CD4-positive, CD25-positive, alpha-beta regulatory T cell (primary cell): ENCODE data around the gene TMEM169. TPM values are rescaled to one million over a fixed set of nuclear protein-coding genes. Genes with fewer than 3 reads are reported as not detected.

ENCODE experiments used
- ATAC-seq, 2 donors: fragments of 150-1000 bp; cut with Tn5 transposase; one replicate each; pipeline ENCODE4 v1.10.0; 2021; ENCODE audit warnings: low read depth in 2 of 2, moderate number of reproducible peaks in 2 of 2, moderate library complexity in 1 of 2
- DNase-seq, 3 donors: peaks; one replicate each; pipeline versions ENCODE4 v3.0.0 to v3.0.0-alpha.2; 2012 to 2022; ENCODE audit warnings: mixed read lengths in 1 of 3
- H3K27ac ChIP-seq: one replicate; pipeline ENCODE4 v1.7.0; 2013; ENCODE audit warnings: mild to moderate bottlenecking, low read length; ENCODE audit not compliant: insufficient read depth, poor library complexity, severe bottlenecking
- H3K27me3 ChIP-seq: one replicate; pipeline ENCODE4 v1.7.0; 2013; ENCODE audit warnings: low read length; ENCODE audit not compliant: control insufficient read depth, insufficient read depth
- H3K36me3 ChIP-seq: one replicate; pipeline ENCODE4 v1.7.0; 2013; ENCODE audit warnings: mild to moderate bottlenecking, low read length, moderate library complexity; ENCODE audit not compliant: control insufficient read depth, insufficient read depth
- H3K4me1 ChIP-seq: 2 replicates; pipeline ENCODE4 v1.7.0; 2013; ENCODE audit warnings: mild to moderate bottlenecking, low read length; ENCODE audit not compliant: insufficient read depth, control insufficient read depth, poor library complexity, severe bottlenecking
- H3K4me3 ChIP-seq: one replicate; pipeline ENCODE4 v1.7.0; 2013; ENCODE audit warnings: low read depth, mild to moderate bottlenecking, low read length, moderate library complexity
- H3K9me3 ChIP-seq, 2 experiments: 1 replicate in 1 of 2; 2 replicates in 1 of 2; pipeline ENCODE4 v1.7.0; 2013; ENCODE audit warnings: low read length in 2 of 2, mild to moderate bottlenecking in 1 of 2, moderate library complexity in 1 of 2; ENCODE audit not compliant: control insufficient read depth in 2 of 2
- H3K27ac Mint-ChIP-seq, 3 donors: one replicate each; pipeline ENCODE4 v1.8.0; 2020 to 2022; ENCODE audit warnings: mild to moderate bottlenecking in 3 of 3, mixed read lengths in 3 of 3, moderate library complexity in 2 of 3
- H3K27me3 Mint-ChIP-seq: one replicate; pipeline ENCODE4 v1.8.0; 2022; ENCODE audit warnings: mild to moderate bottlenecking, mixed read lengths
- H3K36me3 Mint-ChIP-seq: one replicate; pipeline ENCODE4 v1.8.0; 2020; ENCODE audit warnings: mixed read lengths
- H3K4me1 Mint-ChIP-seq, 4 donors: one replicate each; pipeline ENCODE4 v1.8.0; 2020 to 2022; ENCODE audit warnings: mixed read lengths in 4 of 4, mild to moderate bottlenecking in 1 of 4
- H3K4me3 Mint-ChIP-seq, 4 donors: one replicate each; pipeline ENCODE4 v1.8.0; 2020 to 2022; ENCODE audit warnings: mild to moderate bottlenecking in 4 of 4, mixed read lengths in 4 of 4, moderate library complexity in 3 of 4
- H3K9me3 Mint-ChIP-seq, 7 donors: one replicate each; pipeline ENCODE4 v1.8.0; 2020 to 2022; ENCODE audit warnings: mixed read lengths in 7 of 7, mild to moderate bottlenecking in 3 of 7, moderate library complexity in 2 of 7
- polyA plus RNA-seq, 4 donors: library from polyadenylated mRNA; unstranded; fragments of 300-500 nt; fragmentation: Illumina TruSeq; gene quantifications; one replicate each; pipeline ENCODE4 v1.2.3, GENCODE V29; 2021
- total RNA-seq: library from RNA; stranded (reverse); gene quantifications from one replicate; pipeline ENCODE4 v1.2.3, GENCODE V29; 2022

Gene TMEM169
- total and polyA plus RNA-seq, 5 donors from 2014 or later = 4.6 to 12.8 (median 8.0) TPM

DNA sequence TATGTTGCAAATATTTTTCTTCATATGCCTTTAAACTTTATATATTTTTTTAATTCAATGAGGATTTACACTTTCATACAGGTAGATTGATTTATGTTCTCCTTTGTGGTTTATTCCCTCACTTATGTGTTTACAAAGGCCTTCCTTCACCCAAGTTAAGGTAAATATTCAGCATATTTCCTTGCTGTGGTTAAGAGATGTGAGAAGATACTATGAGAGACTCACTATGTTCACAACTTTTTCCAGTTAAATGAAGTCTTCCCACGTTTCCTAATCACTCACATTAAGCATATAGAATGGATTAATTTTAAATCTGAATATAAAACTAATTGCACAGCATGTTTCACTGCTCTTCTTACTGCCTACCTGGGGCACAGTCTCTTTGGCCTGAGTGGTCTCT, 707 bp upstream of the TMEM169 start:
- Histone ChIP-seq H3K4me1 (peaks cover 57% of the 10 kb centered on the region), H3K4me3 (peak overlapping the region; percentile 88), H3K27ac (peak overlapping the region; percentile 82), H3K9me3 (no peaks in the 10 kb centered on the region), H3K36me3 (no peaks in the 10 kb centered on the region), H3K27me3 (no peaks in the 10 kb centered on the region)
- ATAC-seq = no peak
- Mint-ChIP-seq H3K36me3 (no peaks in the 10 kb centered on the region), H3K9me3 (no peaks in the 10 kb centered on the region), H3K4me1 (peaks cover 22 to 75% (median 47%) of the 10 kb centered on the region in 4 donors), H3K4me3 (peak overlapping the region; percentile 86 to 100 (median 98)), H3K27me3 (no peaks in the 10 kb centered on the region), H3K27ac (peak overlapping the region; percentile 89 to 99 (median 90))
- no peak for DNase-seq

DNA sequence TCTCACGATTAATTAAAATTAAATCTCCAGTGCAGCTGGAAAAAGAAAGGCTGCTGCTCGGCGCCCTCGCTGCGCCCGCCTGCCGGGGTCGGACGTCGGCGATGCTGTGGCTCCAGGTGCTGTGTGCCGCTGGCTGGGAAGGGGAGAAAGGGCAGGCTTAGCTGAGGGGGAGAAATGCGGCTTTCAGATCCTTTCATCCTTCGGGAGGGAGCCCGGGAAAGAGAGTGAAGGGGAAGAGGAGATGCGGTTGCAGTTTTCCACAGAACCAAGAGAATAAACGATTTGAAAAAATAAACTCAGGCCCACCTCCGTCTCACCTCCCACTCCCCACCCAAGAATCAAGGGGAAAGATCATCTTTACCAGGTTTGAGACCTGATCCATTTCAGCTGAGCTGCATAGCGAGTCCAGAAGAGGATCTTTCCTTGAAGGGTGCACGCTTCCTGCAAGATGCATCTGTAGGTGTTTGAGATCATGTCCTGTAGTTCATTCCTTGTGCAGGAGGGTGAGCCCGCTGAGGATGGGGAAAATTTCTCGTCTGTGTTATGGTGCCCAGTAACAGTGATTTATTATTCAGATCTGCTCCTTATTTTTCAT, 495 bp downstream of the TMEM169 start:
- peaks cover 5% of the 10 kb centered on the region for H3K36me3 Mint-ChIP-seq
- Histone ChIP-seq H3K27me3 (no peaks in the 10 kb centered on the region), H3K4me3 (peak overlapping the region; percentile 94), H3K36me3 (no peaks in the 10 kb centered on the region), H3K9me3 (no peaks in the 10 kb centered on the region), H3K4me1 (peaks cover 61% of the 10 kb centered on the region), H3K27ac (peak overlapping the region; percentile 82)
- ATAC-seq (peak; percentile 3), DNase-seq (peak in 1 of 3 donors; percentile 23)
- peak overlapping the region; percentile 89 to 99 (median 90) for H3K27ac Mint-ChIP-seq
- H3K4me3 Mint-ChIP-seq = peak overlapping the region; percentile 86 to 100 (median 98)
- no peaks in the 10 kb centered on the region for H3K27me3 Mint-ChIP-seq
- H3K9me3 Mint-ChIP-seq = no peaks in the 10 kb centered on the region
- peaks cover 30 to 82% (median 55%) of the 10 kb centered on the region in 4 donors for H3K4me1 Mint-ChIP-seq

DNA sequence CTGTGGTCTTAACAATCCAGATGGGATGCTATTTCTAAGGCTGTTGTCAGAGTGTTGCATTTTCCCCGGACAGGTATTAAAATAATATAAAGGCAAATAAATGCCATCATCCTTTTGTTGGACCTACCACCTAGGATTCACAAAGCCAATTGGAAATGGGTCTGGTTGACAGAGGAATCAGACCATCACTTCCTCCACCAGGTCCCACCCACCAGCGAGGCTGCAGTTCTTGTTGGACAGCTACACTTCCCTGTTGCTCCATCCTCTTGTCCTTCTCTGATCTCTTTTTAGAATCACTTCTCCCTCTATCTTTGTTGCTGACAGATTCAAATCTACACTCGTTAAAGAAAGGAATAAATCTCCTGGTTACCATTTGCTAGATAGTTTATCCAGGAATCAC, 1.1 kb downstream of the TMEM169 start:
- peak overlapping the region; percentile 94 for H3K4me3 ChIP-seq
- H3K4me1 Mint-ChIP-seq = peaks cover 33 to 85% (median 59%) of the 10 kb centered on the region in 4 donors

DNA sequence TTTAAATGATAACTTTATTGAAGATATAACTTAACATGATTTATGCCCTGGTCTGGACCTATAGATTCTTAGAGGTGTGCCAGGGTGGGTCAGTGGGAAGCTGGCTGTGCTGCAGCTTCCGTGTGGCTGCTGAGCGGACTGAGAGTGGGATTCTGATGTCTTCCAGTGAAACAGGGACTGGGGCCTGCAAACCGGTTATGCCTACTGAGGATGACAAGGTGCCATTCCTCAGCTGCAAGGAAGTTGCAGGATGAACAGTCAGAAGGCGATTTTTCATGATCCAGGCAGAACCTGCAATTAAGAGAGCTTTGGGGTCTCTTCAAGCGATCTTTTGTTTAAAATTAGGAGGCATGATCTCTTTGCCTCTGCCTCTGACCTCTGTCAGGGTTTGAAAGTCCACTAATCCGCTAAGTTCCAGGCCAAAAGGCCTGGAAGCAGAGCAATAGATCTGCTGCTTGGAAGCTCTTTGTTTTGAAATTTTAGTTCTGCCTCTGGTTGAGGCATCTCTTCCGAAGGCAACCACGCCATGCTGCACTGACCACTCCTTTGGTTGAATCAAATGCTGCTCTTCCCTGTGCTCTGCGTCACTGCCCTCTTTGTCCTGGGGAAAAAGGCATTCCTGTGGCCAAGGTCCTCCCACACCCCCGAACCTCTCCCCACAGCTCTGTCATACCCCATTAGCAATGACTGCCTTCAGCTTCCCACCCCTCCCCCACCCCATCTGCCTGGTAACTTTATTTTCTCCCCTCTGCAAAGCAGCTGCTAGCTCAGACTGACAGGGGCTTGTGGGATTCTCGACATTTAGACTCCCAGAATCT, 2.0 kb downstream of the TMEM169 start:
- no peaks in the 10 kb centered on the region for H3K9me3 Mint-ChIP-seq
- no peaks in the 10 kb centered on the region for H3K9me3 ChIP-seq
- peaks cover 34 to 79% (median 60%) of the 10 kb centered on the region in 4 donors for H3K4me1 Mint-ChIP-seq
- ATAC-seq (no peak), DNase-seq (no peak)
- H3K4me3 Mint-ChIP-seq = peak overlapping the region; percentile 86 to 100 (median 98)
- H3K27me3 Mint-ChIP-seq = no peaks in the 10 kb centered on the region
- H3K36me3 Mint-ChIP-seq = peaks cover 5% of the 10 kb centered on the region
- H3K4me3 ChIP-seq = peak overlapping the region; percentile 94
- peak overlapping the region; percentile 89 to 99 (median 90) for H3K27ac Mint-ChIP-seq
- H3K27ac ChIP-seq = peak overlapping the region; percentile 82
- H3K36me3 ChIP-seq = no peaks in the 10 kb centered on the region
- H3K27me3 ChIP-seq = no peaks in the 10 kb centered on the region
- H3K4me1 ChIP-seq = peaks cover 61% of the 10 kb centered on the region

More for the DNA sequence above, 1.1 kb downstream of the TMEM169 start:
- DNase-seq (peak in 2 of 3 donors; percentile 8 to 45), ATAC-seq (no peak)
- Histone ChIP-seq H3K36me3 (no peaks in the 10 kb centered on the region), H3K9me3 (no peaks in the 10 kb centered on the region), H3K27me3 (no peaks in the 10 kb centered on the region), H3K27ac (peak overlapping the region; percentile 82), H3K4me1 (peaks cover 61% of the 10 kb centered on the region)
- peak overlapping the region; percentile 86 to 100 (median 98) for H3K4me3 Mint-ChIP-seq
- H3K9me3 Mint-ChIP-seq = no peaks in the 10 kb centered on the region
- no peaks in the 10 kb centered on the region for H3K27me3 Mint-ChIP-seq
- peak overlapping the region; percentile 89 to 99 (median 90) for H3K27ac Mint-ChIP-seq
- peaks cover 5% of the 10 kb centered on the region for H3K36me3 Mint-ChIP-seq

DNA sequence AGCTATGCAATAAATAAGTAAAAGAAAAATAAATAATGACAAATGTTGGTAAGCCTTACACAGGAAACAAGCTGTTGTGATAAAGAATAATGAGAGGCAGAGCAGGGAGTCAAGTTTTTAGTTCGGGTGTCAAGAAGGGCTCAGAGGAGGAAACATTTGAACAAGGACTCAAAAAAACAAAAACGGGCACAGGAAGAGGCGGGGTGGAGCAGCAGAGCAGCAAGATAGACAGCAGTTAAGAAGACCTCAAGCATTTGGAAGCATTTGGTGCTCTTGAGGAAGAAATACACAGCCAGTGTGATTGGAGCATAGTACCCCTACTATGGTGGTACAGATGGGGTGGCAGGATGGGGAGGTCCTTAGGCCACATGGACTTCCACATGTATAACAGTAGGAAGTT, 2.8 kb downstream of the TMEM169 start:
- Histone ChIP-seq H3K9me3 (no peaks in the 10 kb centered on the region), H3K27ac (peak overlapping the region; percentile 82), H3K36me3 (no peaks in the 10 kb centered on the region), H3K4me3 (peak overlapping the region; percentile 94), H3K27me3 (no peaks in the 10 kb centered on the region), H3K4me1 (peaks cover 56% of the 10 kb centered on the region)
- peaks cover 38 to 77% (median 61%) of the 10 kb centered on the region in 4 donors for H3K4me1 Mint-ChIP-seq
- no peaks in the 10 kb centered on the region for H3K27me3 Mint-ChIP-seq
- peak; percentile 36 to 53 for ATAC-seq
- peaks cover 9% of the 10 kb centered on the region for H3K36me3 Mint-ChIP-seq
- peak overlapping the region; percentile 86 to 100 (median 98) for H3K4me3 Mint-ChIP-seq
- DNase-seq = peak in 2 of 3 donors; percentile 51 to 89
- H3K27ac Mint-ChIP-seq = peak overlapping the region; percentile 89 to 98 (median 90)
- H3K9me3 Mint-ChIP-seq = no peaks in the 10 kb centered on the region

DNA sequence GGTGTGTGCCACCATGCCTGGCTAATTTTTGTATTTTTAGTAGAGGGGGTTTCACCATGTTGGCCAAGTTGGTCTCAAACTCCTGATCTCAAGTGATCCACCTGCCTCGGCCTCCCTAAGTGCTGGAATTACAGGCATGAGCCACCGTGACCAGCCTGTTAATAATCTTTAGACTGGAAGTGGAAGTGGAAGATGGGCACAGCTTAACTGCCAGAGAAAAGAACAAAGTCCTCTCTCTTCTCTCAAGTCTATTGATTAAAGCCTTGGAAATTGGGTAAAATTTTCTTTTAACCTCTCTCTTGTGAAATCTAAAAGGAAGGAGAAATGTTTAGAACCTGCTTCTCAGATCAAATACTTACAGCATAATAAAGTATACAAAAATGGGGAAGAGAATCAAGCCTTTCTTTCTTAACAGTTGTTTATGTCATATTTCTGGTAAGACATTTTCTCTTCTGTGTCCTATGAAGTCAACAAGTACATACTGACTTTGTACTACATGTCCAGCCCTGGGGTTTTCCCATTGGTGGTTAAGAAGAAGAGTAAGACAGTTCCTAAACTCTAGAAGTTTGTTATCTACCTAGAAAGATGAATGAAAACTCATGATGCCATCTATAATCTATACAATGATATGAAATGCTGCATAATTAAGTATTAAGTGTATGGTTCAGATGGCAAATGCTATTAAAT, 4.6 kb downstream of the TMEM169 start:
- peaks cover 20% of the 10 kb centered on the region for H3K36me3 Mint-ChIP-seq

GRCh38 chr2:216090369-216090786, 8.7 kb downstream of the TMEM169 start:
- H3K36me3 ChIP-seq = no peaks in the 10 kb centered on the region
- H3K4me3 ChIP-seq = no peak overlapping the region
- peak overlapping the region in 1 of 4 donors; percentile 7 for H3K4me3 Mint-ChIP-seq
- no peak overlapping the region for H3K27ac Mint-ChIP-seq
- DNase-seq = peak in 1 of 3 donors; percentile 47
- peak in 1 of 2 donors; percentile 48 for ATAC-seq
- no peaks in the 10 kb centered on the region for H3K9me3 ChIP-seq
- peaks cover 20% of the 10 kb centered on the region for H3K36me3 Mint-ChIP-seq
- peaks cover 7% of the 10 kb centered on the region for H3K4me1 ChIP-seq
- no peaks in the 10 kb centered on the region for H3K27me3 ChIP-seq
- no peak overlapping the region for H3K27ac ChIP-seq
- no peaks in the 10 kb centered on the region for H3K9me3 Mint-ChIP-seq
- H3K27me3 Mint-ChIP-seq = no peaks in the 10 kb centered on the region
- H3K4me1 Mint-ChIP-seq = peaks cover 32 to 61% (median 46%) of the 10 kb centered on the region in 4 donors

More for the DNA sequence above, 4.6 kb downstream of the TMEM169 start:
- ATAC-seq (no peak), DNase-seq (no peak)
- Histone ChIP-seq H3K9me3 (no peaks in the 10 kb centered on the region), H3K4me1 (peaks cover 41% of the 10 kb centered on the region), H3K27ac (no peak overlapping the region), H3K4me3 (no peak overlapping the region), H3K27me3 (no peaks in the 10 kb centered on the region), H3K36me3 (no peaks in the 10 kb centered on the region)
- Mint-ChIP-seq H3K27me3 (no peaks in the 10 kb centered on the region), H3K27ac (peak overlapping the region; percentile 72 to 93 (median 90)), H3K4me3 (peak overlapping the region; percentile 22 to 75 (median 50)), H3K9me3 (no peaks in the 10 kb centered on the region), H3K4me1 (peaks cover 37 to 78% (median 61%) of the 10 kb centered on the region in 4 donors)
